Gastrocnemius medialis (tissue), 4 donors: ENCODE results near the gene MUC5B.
"Not testable (repeated sequence)": the region's sequence is repeated elsewhere in the genome, so short reads cannot be mapped to it uniquely, and the experiment has no call there.

ENCODE experiments used
- POLR2A ChIP-seq, 2 donors: fragments of 450-650 bp; IDR thresholded peaks; one replicate each; pipeline ENCODE4 v1.6.1; 2017; ENCODE audit warnings: antibody characterized with exemption in 2 of 2, mild to moderate bottlenecking in 2 of 2, moderate library complexity in 2 of 2
- TF ChIP-seq, protein P1 (sequence below), 5 experiments: fragments of 450-650 bp in 3 of 5; fragments of 200-600 bp in 2 of 5; sonication (generic) in 2 of 5; IDR thresholded peaks in 4 of 5; conservative IDR thresholded peaks in 1 of 5; 1 replicate in 4 of 5; 2 replicates in 1 of 5; pipeline ENCODE4 v1.5.1; 2016 to 2019; ENCODE audit warnings: antibody characterized with exemption in 5 of 5, mild to moderate bottlenecking in 3 of 5, moderate library complexity in 3 of 5

DNA sequence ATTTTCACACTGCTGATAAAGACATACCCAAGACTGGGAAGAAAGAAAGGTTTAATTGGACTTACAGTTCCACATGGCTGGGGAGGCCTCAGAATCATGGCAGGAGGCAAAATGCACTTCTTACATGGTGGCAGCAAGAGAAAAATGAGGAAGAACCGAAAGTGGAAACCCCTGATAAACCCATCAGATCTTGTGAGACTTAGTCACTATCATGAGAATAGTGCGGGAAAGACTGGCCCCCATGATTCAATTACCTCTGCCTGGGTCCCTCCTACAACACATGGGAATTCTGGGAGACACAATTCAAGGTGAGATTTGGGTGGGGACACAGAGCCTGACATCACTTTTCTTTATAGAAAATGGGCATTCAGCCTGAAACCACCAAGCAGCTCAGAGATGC is 44.1 kb downstream of the MUC5B start:
- not testable (repeated sequence) for TF ChIP-seq POLR2A (IDR thresholded peaks at IDR 0.05)
- TF ChIP-seq, protein P1, sequence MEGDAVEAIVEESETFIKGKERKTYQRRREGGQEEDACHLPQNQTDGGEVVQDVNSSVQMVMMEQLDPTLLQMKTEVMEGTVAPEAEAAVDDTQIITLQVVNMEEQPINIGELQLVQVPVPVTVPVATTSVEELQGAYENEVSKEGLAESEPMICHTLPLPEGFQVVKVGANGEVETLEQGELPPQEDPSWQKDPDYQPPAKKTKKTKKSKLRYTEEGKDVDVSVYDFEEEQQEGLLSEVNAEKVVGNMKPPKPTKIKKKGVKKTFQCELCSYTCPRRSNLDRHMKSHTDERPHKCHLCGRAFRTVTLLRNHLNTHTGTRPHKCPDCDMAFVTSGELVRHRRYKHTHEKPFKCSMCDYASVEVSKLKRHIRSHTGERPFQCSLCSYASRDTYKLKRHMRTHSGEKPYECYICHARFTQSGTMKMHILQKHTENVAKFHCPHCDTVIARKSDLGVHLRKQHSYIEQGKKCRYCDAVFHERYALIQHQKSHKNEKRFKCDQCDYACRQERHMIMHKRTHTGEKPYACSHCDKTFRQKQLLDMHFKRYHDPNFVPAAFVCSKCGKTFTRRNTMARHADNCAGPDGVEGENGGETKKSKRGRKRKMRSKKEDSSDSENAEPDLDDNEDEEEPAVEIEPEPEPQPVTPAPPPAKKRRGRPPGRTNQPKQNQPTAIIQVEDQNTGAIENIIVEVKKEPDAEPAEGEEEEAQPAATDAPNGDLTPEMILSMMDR (IDR thresholded peaks at IDR 0.05 in 4 of 5, conservative IDR thresholded peaks at IDR 0.05 in 1 of 5), result not testable (repeated sequence)
